Measurements from ENCODE around the gene LAGE3. TPM values are rescaled to one million over a fixed set of nuclear protein-coding genes. Genes with fewer than 3 reads are reported as not detected.
"Not testable (repeated sequence)": the region's sequence is repeated elsewhere in the genome, so short reads cannot be mapped to it uniquely, and the experiment has no call there.

Gene LAGE3
- total RNA-seq, 1 experiment from 2014 or later = 28.8 TPM

- no peak for DNase-seq (ENCODE audit: low read depth)
Observed at GRCh38 chrX:154502098-154502497, 23.0 kb upstream of the LAGE3 start.

DNA sequence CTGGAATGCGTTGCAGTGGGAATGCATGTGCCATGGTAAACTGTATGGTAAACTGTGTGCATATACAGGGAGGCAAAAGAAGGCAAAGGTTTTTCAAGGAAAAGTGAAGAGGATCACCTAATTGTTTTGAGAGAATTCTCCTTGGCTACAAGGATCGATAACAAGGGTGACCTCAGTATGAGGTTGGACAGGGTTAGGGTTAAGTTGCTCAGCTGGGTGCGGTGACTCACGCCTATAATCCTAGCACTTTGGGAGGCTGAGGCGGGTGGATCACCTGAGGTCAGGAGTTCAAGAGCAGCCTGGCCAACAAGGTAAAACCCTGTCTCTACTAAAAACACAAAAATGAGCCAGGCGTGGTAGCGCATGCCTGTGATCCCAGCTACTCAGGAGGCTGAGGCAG lies 22.3 kb upstream of the LAGE3 start:
- DNase-seq (ENCODE audit: low read depth) = not testable (repeated sequence)

- not testable (repeated sequence) for DNase-seq (ENCODE audit: low read depth)
Observed at GRCh38 chrX:154496591-154497137, 17.6 kb upstream of the LAGE3 start.

DNA sequence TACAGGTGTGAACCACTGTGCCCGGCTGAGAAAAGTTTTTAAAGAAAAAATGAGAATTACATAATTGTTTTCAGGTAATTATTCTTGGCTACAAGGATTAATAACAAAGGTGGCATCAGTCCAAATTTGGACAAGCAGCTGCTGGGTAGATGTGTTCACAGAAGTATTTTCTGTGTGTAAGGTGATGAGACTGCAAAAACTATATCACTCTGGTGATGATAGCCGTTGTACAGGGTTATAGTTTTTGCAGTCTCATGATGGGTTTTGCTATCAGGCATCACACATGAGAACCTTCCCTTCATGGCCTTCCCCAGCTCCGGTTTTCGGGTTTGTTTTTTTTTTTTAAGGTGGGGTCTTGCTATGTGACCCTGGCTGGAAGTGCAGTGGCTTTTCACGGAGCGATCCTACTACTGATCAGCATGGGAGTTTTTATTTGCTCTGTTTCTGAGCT lies 16.4 kb upstream of the LAGE3 start:
- DNase-seq (ENCODE audit: low read depth) = no peak

DNA sequence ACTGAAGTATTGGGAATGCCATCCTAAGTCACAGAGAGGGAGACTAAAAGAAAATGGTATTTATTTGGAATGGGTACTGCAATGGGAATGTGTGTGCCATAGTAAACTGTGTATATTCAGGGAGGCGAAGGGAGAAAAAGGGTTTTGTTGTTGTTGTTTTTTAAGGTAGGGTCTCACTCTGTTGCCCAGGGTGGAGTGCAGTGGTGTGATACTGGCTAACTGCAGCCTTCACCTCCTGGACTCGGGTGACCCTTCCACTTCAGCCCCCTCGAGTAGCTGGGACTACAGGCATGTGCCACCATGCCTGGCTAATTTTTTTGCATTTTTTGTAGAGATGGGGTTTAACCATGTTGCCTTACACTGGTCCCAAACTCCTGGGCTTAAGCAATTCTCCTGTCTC lies 15.6 kb upstream of the LAGE3 start:
- DNase-seq (ENCODE audit: low read depth) = no peak

GRCh38 chrX:154490414-154491083 lies 11.5 kb upstream of the LAGE3 start, which contains the start of gene SLC10A3:
Gene SLC10A3 (minus strand): TSS chrX:154490629. CDS start chrX:154488940, 1,689 bp downstream.
- peak; percentile 90 for DNase-seq (ENCODE audit: low read depth)

DNA sequence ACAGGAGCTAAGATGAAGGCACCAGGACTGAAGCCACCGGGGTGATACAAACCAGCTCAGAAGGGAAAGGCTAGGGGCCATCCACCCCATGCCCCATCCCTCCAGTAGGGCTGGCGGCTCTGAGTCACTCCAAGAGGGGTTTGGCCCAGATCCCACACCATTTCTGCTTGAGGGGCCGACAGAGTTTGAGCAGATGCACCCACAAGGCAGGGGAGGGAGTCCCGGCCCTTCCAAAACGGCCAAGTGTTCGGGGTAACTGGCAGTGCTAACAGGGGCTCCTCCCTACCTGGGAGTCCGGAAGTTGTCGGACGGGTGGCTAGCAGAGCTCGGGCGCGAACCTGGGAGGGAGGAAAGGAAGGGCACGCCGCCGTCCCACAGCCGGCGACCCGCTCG lies 10.9 kb upstream of the LAGE3 start:
- DNase-seq (ENCODE audit: low read depth) = peak; percentile 74

GRCh38 chrX:154489182-154489581 lies 10.1 kb upstream of the LAGE3 start:
- no peak for DNase-seq (ENCODE audit: low read depth)

DNA sequence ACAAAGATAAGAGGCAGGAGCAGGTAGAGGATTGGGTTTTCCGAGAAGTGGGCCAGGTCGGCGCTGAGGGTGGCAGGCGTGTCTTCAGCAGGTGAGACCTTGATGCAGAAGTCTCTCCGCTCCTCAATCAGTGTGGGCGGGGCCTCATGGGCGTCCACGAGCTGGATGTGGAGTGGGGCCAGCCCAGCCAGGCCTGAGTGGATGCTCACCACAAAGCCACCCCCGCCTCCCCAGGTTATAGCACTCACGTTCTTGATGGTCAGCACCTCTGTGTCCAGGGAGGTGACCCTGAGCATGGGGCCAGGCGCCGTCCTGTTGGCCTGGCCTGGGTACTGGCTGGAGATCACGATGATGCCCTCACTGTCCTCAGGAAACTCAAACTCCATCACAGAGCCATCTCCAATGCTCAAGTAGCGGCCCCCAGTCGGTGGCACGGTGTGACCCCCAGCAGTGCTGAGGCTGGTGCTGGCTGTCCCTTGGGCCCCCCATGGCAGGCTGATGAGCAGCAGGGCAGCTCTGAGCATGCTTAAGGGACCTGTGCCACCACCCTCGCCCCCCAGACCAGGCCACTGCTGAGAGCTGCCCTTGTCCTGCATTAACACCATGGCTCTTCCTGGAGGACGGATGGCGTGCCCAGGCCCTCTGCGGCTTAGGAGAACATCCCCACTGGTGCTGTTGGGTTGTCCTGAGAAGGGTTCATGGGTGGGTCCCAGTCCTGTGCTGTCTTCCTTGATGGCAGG lies 9.4 kb upstream of the LAGE3 start:
- no peak for DNase-seq (ENCODE audit: low read depth)

DNA sequence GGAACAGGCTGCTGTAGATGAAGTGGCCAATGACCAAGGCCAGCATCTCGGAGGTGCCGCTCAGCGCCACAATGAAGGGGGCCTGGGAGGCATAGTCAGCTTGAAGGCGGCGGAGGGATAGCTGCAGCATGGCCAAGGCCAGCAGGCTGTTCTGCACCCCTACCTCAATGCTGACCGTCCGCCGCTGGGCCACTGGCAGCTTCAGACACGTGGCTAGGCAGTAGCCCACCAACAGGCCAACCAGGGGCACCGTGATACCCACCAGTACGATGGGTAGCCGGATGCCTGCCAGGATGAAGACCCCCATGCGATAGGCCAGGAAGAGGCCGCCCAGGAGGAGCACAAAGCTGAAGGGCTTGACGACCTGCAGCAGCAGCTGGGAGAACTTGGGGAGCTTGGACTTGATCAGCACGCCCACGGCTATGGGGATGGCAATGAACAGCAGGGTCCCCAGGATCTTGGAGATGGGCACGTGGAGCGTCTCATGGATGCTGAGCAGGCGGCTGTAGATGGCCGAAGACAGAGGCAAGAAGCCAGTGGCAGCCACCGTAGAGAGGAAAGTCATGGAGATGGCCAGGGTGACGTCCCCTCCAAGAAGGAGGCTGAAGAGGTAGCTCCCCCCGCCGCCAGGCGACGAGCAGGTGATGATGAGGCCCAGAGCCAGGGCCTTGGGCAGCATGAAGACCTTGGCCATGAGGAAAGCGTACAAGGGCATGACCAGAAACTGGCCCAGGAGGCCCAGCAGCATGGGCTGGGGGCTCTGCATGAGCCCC lies 8.6 kb upstream of the LAGE3 start:
- DNase-seq (ENCODE audit: low read depth) = no peak

DNA sequence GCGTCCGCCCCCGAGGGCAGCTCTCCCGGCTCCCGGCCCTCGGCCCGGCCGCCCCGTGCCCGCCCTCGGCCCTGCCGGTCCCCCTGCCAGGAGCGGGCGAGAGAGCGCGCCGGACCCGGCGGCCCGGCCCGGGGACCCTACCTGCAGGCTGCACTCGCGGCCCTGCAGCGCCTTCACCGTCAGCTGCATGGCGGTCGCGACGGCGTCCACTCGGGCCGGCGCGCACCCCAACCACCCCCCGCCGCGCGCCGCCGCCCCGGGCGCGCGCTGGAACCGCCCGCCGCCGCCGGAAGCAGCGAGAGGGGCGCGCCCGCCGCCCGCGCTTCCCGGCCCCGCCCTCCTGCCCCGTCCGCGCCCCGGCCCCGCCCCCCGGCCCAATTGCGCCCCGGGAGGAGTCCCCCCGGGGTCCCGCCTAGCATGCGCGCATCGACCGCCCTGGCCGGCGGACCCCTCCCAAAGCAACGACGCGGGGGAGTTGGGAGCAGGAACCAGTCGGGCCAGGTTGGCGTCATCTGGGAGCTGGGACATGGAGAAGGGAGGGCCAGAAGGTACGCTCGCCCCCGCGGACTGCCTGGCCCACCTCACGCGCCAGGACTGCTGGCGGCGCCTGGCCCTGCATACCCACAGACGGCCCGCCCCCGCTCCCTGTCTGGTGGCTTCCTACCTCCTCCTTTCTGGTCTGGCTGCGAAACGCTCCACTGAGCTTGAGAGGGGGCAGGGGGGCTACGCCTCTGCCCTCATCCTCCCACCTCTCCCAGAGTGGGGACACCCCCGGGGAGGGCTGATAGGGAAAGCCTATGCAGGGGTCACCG lies 7.5 kb upstream of the LAGE3 start, which contains the start of gene UBL4A:
Gene UBL4A (minus strand): TSS at position 220 of the 812 bp plus-strand sequence. CDS start 31 bp downstream, at position 189.
- DNase-seq (ENCODE audit: low read depth) = peak; percentile 62

DNA sequence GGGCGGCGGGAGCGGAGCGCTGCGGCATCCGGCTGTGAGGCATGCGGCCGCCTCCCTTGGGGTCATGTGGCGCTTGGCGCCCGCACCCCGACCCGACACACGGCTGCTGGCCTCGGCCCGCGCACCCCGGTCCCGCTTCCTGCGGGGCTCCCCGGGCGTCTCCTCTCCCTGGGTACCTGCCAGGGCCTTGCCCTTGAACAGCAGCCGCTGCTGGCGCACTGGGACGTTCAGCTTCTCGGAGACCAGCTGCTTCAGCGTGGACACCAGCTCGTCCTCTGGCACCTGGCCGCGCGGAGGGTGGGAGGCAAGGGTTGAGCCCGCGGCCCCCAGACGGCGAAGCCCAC lies 6.9 kb upstream of the LAGE3 start:
- DNase-seq (ENCODE audit: low read depth) = no peak

DNA sequence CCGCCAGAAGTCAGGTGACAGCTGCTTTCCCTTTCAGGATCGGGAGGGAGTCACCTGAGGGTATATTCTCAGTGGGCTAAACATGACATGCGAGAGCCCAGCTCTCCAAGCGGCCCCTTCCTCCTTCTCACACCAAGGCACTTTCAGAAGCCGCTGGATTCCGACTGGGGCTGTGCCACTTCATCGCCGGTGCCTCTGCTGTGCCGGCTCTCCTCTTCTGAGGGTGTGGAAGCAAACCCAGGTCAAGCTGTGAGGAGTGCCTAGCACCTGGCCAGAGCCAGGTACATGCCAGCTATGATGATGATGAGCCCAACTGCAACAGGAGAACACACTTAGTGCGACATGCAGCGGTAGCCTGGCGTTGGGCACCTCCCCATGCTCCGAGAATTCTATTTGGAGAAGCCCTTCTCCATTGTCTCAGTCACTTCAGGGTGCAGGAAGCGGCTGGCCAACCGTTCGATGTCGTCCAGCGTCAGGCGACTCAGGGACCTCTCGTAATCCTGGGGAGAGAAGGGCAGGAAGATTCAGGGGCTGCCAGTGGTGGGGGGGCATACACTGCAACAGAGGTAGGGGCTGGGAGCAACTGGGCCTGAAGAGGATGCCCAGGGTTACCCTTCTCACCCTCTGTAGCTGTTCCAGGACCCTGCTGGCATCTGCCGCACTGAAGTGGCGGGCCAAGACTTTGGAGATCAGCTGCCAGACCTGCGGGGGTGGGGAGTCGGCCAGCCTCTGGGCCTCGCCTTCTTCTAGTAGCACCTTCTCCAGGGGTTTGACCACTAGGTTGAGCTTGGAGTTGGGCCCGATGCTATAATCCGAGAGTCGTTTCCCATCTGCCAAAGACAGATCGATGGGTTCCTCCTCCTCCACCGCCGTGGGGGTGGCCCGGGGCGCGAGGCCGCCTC lies 6.3 kb upstream of the LAGE3 start:
- DNase-seq (ENCODE audit: low read depth) = no peak

DNA sequence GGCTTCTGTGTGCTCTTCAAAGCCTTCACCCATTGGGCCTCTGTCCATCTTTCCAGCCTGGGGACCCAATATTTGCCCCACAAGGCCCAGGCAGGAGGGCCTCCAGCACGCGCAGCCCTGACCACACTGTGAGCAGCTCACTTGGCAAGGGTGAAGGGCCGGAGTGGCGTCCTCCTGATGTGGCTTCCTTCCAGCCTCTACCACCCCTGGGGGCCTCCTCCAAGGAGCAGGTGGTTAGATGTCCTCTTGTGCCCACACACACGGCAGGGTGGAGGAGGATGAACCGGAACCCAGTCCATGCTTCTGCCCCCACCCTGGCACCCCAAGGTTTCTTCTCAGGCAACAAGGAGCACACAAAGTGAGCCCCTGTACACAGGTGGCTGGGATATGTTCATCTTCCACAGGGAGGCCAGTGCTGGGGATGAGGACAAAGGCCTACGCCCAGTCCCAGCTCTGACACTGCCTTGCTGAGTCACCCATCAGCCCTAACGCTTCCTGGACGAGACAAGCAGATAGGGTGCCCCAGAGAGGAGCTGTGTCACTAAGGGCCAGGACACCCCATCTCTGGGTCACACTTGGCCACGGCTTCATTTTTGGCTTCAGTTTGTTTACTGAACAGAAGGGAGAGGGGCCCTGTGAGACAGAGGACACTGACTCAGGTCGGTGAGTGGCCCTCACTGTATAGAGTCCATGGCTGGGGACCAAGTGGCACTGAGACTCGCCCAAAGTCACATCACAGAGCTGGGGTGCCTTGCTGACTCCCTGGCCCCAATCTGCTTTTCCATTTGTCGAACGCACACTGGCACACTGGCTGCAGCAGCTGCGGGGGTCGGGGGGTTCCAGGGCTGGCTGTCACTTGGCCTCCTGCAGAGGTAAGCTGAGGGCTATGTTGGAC lies 5.4 kb upstream of the LAGE3 start:
- peak; percentile 31 for DNase-seq (ENCODE audit: low read depth)

GRCh38 chrX:154483325-154483724 lies 4.2 kb upstream of the LAGE3 start:
- DNase-seq (ENCODE audit: low read depth) = no peak

GRCh38 chrX:154482786-154483185 lies 3.7 kb upstream of the LAGE3 start:
- no peak for DNase-seq (ENCODE audit: low read depth)

GRCh38 chrX:154481911-154482601 lies 3.0 kb upstream of the LAGE3 start:
- no peak for DNase-seq (ENCODE audit: low read depth)

DNA sequence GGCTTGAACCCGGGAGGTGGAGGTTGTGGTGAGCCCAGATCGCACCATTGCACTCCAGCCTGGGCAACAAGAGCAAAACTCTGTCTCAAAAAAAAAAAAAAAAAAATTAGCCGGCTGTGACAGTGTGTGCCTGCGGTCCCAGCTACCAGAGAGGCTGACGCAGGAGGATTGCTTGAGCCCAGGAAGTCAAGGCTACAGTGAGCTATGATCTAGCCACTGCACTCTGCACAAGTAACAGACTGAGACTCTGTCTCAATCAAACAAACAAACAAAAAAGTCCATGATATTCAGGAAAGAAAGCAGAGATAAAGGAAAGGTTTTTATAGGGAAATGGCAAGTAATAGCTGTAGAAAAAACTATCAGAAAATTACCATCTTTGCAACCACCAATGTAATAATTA lies 2.1 kb upstream of the LAGE3 start:
- DNase-seq (ENCODE audit: low read depth) = no peak

Data from RPMI7951 (cell line).